Gastrocnemius medialis (tissue), 4 donors: ENCODE results near the gene INPP4B.

Experiments used
- POLR2A ChIP-seq, 2 donors: fragments of 450-650 bp; IDR thresholded peaks; one replicate each; pipeline ENCODE4 v1.6.1; 2017; ENCODE audit warnings: antibody characterized with exemption in 2 of 2, mild to moderate bottlenecking in 2 of 2, moderate library complexity in 2 of 2
- TF ChIP-seq, protein P1 (sequence below), 5 experiments: fragments of 450-650 bp in 3 of 5; fragments of 200-600 bp in 2 of 5; sonication (generic) in 2 of 5; IDR thresholded peaks in 4 of 5; conservative IDR thresholded peaks in 1 of 5; 1 replicate in 4 of 5; 2 replicates in 1 of 5; pipeline ENCODE4 v1.5.1; 2016 to 2019; ENCODE audit warnings: antibody characterized with exemption in 5 of 5, mild to moderate bottlenecking in 3 of 5, moderate library complexity in 3 of 5

- TF ChIP-seq, protein P1, sequence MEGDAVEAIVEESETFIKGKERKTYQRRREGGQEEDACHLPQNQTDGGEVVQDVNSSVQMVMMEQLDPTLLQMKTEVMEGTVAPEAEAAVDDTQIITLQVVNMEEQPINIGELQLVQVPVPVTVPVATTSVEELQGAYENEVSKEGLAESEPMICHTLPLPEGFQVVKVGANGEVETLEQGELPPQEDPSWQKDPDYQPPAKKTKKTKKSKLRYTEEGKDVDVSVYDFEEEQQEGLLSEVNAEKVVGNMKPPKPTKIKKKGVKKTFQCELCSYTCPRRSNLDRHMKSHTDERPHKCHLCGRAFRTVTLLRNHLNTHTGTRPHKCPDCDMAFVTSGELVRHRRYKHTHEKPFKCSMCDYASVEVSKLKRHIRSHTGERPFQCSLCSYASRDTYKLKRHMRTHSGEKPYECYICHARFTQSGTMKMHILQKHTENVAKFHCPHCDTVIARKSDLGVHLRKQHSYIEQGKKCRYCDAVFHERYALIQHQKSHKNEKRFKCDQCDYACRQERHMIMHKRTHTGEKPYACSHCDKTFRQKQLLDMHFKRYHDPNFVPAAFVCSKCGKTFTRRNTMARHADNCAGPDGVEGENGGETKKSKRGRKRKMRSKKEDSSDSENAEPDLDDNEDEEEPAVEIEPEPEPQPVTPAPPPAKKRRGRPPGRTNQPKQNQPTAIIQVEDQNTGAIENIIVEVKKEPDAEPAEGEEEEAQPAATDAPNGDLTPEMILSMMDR (IDR thresholded peaks at IDR 0.05 in 4 of 5, conservative IDR thresholded peaks at IDR 0.05 in 1 of 5) = no peak
- no peak for TF ChIP-seq POLR2A (IDR thresholded peaks at IDR 0.05)
Measured at GRCh38 chr4:142339053-142339452, 507.0 kb downstream of the INPP4B start.
